GM12872 (cell line): ENCODE measurements around the gene CYP26C1.

Experiments used
- CTCF ChIP-seq: IDR thresholded peaks from 3 replicates; pipeline ENCODE4 v1.5.1; 2011; ENCODE audit warnings: low read depth, mild to moderate bottlenecking, low read length, moderate library complexity; ENCODE audit not compliant: insufficient read depth

Gene CYP26C1

DNA sequence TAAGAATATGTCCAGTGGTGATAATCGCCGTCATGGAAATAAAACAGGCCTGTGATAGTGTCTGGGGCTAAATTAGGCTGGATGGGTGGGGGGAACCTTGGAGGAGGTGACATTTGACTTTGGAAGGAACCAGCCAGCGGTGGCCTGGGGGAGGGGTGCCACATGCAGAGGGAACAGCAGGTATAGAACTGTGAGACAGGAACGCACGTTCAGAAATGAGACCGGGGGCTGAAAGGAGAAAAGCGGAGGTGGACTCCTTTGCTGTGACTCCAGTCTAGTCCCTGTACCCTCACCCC lies 10.5 kb downstream of the CYP26C1 start:
- TF ChIP-seq CTCF = no peak

GRCh38 chr10:93071674-93072224 lies 11.2 kb downstream of the CYP26C1 start:
- TF ChIP-seq CTCF = no peak

DNA sequence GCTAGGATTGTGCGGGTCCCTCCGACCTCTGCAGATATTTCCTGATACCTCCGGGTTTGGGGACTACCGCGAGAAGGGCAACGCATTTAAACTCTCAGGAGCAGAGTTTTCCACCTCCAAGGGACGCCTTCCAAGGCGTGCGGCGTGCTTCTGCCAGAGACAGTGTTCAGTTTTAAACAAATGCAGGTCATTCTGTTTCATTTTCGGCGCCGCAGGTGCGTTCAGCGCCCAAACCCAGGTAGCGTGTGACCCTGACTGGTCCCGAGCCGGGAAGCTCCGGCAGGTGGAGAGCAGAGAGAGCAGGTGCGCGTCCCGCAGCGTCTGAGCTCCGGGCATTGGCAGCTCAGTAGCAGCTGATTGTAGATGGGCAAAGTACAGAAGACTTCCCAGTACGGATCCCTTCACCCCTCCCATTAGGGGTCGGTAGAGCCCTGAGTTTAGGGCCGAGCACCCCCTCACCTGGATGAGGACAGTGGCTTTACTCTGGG lies 11.7 kb downstream of the CYP26C1 start:
- no peak for TF ChIP-seq CTCF

DNA sequence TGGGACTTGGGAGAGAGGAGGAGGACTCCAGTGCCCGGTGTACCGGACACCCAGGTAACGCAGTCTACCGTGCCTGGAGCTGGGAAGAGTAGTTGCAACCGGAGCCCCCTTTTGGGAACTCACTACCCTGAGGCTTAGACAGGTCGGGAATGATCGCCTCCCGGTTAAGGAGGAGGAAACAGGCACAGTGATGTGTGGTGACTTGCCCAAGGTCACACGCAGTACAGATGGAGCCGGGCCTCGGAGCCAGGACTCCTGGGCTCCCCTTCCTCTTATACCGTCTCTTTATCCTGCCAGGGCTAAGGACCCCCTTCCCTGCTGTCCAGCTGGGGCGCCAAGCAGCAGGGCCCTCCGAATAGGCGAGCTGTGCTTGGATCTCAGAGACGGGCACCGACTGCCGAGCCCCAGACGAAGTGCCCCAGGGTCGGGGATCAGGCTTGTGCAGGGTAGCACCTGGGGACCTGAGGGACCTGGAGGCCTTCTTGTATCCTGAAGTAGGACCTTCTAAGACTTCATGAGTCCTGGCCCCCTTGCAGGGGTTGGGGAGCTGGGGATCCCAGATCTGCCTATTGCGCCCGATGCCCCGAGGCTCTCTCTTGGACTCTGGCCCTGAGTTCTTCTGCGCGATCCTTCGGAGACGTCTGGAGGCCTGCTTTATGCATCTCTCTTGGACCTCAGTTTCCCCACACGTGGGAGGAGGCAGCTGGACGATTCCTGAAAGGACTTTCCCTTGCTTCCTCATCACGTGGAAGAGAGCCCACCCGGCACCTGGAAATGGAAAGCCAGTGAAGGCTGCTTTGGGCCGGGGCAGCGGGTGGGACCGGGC lies 12.3 kb downstream of the CYP26C1 start:
- TF ChIP-seq CTCF = no peak

- no peak for TF ChIP-seq CTCF
Observed at GRCh38 chr10:93073539-93074146, 13.0 kb downstream of the CYP26C1 start, which contains the start of gene CYP26A1. TSS of gene CYP26A1 (plus strand) at chr10:93073893. CDS start at chr10:93073935, 42 bp downstream.

DNA sequence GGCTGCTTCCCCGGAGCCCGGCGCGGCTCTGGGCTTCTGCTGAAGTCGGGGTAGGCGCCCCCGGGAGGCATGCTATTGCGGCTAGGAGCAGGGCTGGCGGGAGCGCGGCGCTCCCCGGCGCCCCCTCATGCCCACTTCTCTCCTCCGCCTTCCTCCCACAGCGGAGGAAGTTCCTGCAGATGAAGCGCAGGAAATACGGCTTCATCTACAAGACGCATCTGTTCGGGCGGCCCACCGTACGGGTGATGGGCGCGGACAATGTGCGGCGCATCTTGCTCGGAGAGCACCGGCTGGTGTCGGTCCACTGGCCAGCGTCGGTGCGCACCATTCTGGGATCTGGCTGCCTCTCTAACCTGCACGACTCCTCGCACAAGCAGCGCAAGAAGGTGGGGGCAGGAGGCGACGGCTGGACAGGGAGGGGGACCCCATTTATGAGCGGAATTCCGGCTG lies 13.6 kb downstream of the CYP26C1 start:
- TF ChIP-seq CTCF = no peak

DNA sequence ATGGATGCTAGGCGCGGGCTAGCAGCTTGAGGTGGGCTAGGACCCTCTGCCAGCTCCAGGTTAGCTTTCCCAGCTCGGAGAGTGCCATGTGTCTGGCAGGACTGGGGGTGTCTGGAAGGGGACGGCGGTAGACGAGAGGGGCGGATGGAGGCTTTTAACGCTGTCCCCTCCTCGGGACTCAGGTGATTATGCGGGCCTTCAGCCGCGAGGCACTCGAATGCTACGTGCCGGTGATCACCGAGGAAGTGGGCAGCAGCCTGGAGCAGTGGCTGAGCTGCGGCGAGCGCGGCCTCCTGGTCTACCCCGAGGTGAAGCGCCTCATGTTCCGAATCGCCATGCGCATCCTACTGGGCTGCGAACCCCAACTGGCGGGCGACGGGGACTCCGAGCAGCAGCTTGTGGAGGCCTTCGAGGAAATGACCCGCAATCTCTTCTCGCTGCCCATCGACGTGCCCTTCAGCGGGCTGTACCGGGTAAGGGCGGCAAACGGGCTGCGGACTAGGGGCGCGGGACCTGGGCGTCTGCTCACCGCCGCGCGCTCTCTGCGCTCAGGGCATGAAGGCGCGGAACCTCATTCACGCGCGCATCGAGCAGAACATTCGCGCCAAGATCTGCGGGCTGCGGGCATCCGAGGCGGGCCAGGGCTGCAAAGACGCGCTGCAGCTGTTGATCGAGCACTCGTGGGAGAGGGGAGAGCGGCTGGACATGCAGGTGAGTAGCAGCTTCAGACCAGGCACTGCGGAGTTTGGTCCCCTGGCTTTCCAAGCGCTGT lies 14.2 kb downstream of the CYP26C1 start:
- TF ChIP-seq CTCF = no peak
